Sigmoid colon (tissue), 4 donors: Measurements from ENCODE around the gene SLC44A5.

Source experiments
- CTCF ChIP-seq, 4 experiments: fragments of 450-650 bp in 3 of 4; fragments of 200-600 bp in 1 of 4; IDR thresholded peaks; one replicate each; pipeline ENCODE4 v1.5.1; 2016 to 2019; ENCODE audit warnings: antibody characterized with exemption in 4 of 4, mild to moderate bottlenecking in 3 of 4, moderate library complexity in 2 of 4
- POLR2AphosphoS5 ChIP-seq, 4 donors: sonication (generic); formaldehyde crosslinking; IDR thresholded peaks; one replicate each; pipeline ENCODE4 v1.6.1; 2017; ENCODE audit warnings: antibody characterized with exemption in 4 of 4

DNA sequence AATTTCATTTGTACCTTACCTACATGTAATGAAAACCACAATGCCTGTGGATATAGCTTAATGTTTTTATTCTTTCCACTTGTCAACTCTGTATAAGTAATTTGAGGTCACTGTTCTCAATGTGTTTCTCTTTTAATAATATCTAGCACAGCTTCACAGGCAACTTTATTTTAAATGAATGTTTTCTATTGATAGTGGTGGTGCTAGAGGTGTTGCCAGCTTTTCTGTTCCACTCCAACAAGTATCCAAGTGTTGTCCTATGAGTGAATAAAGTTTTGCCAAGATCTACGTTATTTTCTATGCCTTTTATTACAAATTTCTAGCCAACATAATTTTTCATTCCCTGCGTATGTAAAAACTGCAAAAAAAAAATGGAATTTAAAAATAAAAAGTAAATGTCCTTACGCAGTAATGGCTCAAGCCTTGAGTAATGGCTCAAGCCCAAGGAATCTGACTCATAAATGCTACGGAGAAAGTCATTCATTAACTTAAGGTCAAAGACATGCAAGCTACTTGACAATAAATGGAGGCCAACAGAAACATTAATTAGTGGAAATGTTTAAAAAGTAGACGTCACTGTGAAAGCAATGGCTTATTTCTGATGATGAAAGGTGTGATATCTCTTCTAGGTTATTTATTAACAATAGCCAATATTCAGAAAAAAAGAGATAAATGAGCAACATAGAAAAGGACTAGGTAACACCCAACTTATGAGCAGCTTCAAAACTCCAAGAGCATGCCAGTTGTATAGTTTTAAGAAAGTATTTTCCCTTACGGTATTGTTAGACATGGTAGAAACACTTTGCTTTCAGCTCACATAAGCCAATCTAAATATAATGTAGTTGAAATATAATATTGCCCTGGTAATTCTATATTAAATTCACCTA is 71.4 kb downstream of the SLC44A5 start:
- no peak for TF ChIP-seq CTCF (IDR thresholded peaks at IDR 0.05)
- no peak for TF ChIP-seq POLR2AphosphoS5 (IDR thresholded peaks at IDR 0.05)
